ENCODE data around the gene SYT8.

DNA sequence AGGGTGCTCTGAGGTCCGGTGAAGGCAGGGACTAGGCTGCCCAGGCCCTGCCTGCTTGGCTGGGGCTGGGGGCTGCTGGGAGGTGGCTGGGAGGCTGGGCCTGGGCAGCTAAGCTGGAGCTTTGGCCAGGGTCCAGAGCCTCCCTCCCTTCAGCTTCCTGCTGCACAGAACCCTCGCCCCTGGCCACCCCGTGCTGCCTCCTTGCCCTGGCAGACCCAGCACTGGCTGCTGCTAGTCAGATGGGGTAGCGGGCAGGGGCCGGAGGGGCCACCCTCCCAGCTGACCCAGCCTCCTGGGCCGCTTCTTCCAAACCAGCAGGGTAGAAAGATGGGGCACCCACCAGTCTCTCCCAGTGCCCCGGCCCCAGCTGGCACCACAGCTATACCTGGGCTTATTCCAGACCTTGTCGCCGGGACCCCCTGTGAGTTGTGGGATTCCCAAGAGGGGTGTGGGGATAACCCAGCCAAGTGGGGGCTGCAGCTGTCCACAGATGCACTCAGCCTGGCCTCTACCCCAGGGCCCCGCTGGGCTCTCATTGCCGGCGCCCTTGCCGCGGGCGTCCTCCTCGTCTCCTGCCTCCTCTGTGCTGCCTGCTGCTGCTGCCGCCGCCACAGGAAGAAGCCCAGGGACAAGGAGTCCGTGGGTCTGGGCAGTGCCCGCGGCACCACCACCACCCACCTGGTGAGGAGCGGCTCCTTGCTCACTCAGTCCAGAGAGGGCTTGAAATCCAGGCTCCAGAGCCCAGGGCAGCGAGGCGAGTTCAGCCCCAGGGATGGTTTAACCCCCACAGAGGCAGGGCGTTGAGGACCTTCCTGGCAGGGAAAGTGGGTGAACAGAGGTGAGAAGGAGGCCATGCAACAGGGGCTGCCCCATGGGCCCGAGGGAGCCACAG lies at the start of gene SYT8:
- TF ChIP-seq, protein P1, sequence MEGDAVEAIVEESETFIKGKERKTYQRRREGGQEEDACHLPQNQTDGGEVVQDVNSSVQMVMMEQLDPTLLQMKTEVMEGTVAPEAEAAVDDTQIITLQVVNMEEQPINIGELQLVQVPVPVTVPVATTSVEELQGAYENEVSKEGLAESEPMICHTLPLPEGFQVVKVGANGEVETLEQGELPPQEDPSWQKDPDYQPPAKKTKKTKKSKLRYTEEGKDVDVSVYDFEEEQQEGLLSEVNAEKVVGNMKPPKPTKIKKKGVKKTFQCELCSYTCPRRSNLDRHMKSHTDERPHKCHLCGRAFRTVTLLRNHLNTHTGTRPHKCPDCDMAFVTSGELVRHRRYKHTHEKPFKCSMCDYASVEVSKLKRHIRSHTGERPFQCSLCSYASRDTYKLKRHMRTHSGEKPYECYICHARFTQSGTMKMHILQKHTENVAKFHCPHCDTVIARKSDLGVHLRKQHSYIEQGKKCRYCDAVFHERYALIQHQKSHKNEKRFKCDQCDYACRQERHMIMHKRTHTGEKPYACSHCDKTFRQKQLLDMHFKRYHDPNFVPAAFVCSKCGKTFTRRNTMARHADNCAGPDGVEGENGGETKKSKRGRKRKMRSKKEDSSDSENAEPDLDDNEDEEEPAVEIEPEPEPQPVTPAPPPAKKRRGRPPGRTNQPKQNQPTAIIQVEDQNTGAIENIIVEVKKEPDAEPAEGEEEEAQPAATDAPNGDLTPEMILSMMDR (IDR thresholded peaks at IDR 0.05), result no peak
- no peak for TF ChIP-seq POLR2A (IDR thresholded peaks at IDR 0.05)

Data from uterus (tissue), 2 donors.